K562 (cell line): ENCODE data around the gene SLC22A23. TPM values are rescaled to one million over a fixed set of nuclear protein-coding genes. Genes with fewer than 3 reads are reported as not detected.
A peak's percentile ranks its signal among the peaks of the same experiment; 100 is the strongest.

Experiments
- ARID1B ChIP-seq: fragments of 450-650 bp; IDR thresholded peaks from 2 replicates; pipeline ENCODE4 v1.6.1; 2016; ENCODE audit warnings: antibody characterized with exemption, mild to moderate bottlenecking, inconsistent platforms
- CREB5 ChIP-seq: fragments of 250-450 bp; sonication (Bioruptor Pico); IDR thresholded peaks from 2 replicates; pipeline ENCODE4 v1.5.0; 2020; ENCODE audit warnings: mild to moderate bottlenecking
- CTBP1 ChIP-seq: fragments of 450-650 bp; IDR thresholded peaks from 2 replicates; pipeline ENCODE4 v1.6.1; 2016; ENCODE audit warnings: borderline replicate concordance
- FOSL1 ChIP-seq: fragments of 200-800 bp; sonication (Bioruptor generic); conservative IDR thresholded peaks from 2 replicates; pipeline ENCODE4 v1.6.1; 2016; ENCODE audit warnings: missing genetic modification characterization, missing compliant biosample characterization
- L3MBTL2 ChIP-seq: fragments of 450-650 bp; IDR thresholded peaks from 2 replicates; pipeline ENCODE4 v1.6.1; 2016; ENCODE audit warnings: mild to moderate bottlenecking, moderate library complexity
- MEIS2 ChIP-seq: fragments of 450-650 bp; IDR thresholded peaks from 2 replicates; pipeline ENCODE4 v1.6.1; 2014; ENCODE audit warnings: mild to moderate bottlenecking; ENCODE audit not compliant: partially characterized antibody
- MXI1 ChIP-seq: IDR thresholded peaks from 2 replicates; pipeline ENCODE4 v1.6.1; 2011; ENCODE audit warnings: low read depth, mild to moderate bottlenecking, improper control_type of control experiment, low read length
- NFIC ChIP-seq: fragments of 450-650 bp; IDR thresholded peaks from 2 replicates; pipeline ENCODE4 v1.6.1; 2017; ENCODE audit warnings: mild to moderate bottlenecking, inconsistent platforms
- POLR3G ChIP-seq: IDR thresholded peaks from 2 replicates; pipeline ENCODE4 v1.6.1; 2011; ENCODE audit not compliant: insufficient read length, insufficient replicate concordance; ENCODE audit errors: extremely low read depth
- SMARCA4 ChIP-seq: fragments of 450-650 bp; IDR thresholded peaks from 2 replicates; pipeline ENCODE4 v1.6.1; 2016
- SP1 ChIP-seq: sonication (generic); formaldehyde crosslinking; IDR thresholded peaks from 2 replicates; pipeline ENCODE4 v1.8.1; 2022; ENCODE audit warnings: mild to moderate bottlenecking, missing genetic modification reagents
- THRB ChIP-seq: fragments of 450-650 bp; formaldehyde crosslinking; conservative IDR thresholded peaks from 2 replicates; pipeline ENCODE4 v1.4.0; 2022; ENCODE audit warnings: mild to moderate bottlenecking, missing genetic modification characterization
- ZBTB40 ChIP-seq, 2 experiments: fragments of 450-650 bp in 1 of 2; sonication (generic) in 1 of 2; formaldehyde crosslinking in 1 of 2; IDR thresholded peaks; 2 replicates each; pipeline versions ENCODE4 v1.7.1 to v1.9.0; 2016 to 2022; ENCODE audit warnings: inconsistent platforms in 1 of 2, mild to moderate bottlenecking in 1 of 2, missing genetic modification reagents in 1 of 2
- ZNF184 ChIP-seq: sonication (generic); formaldehyde crosslinking; IDR thresholded peaks from 2 replicates; pipeline ENCODE4 v1.5.0; 2020; ENCODE audit warnings: missing genetic modification reagents
- ZNF76 ChIP-seq: fragments of 250-450 bp; sonication (Bioruptor Pico); IDR thresholded peaks from 2 replicates; pipeline ENCODE4 v1.4.0; 2020; ENCODE audit warnings: mild to moderate bottlenecking, moderate library complexity, borderline replicate concordance
- polyA plus RNA-seq, 8 experiments: library from polyadenylated mRNA; depleted of rRNA in 4 of 8; stranded (reverse) in 5 of 8; unstranded in 3 of 8; fragments of >200 nt; fragmentation: Nextera tagmentation in 2 of 8; fragmentation: Illumina TruSeq in 1 of 8; extraction: Ambion mirVana in 2 of 8; extraction: Trizol in 1 of 8; gene quantifications; 2 replicates each; pipeline versions ENCODE4 v1.2.1 to v1.2.3, GENCODE V29; 2011 to 2014; ENCODE audit warnings: inconsistent platforms in 1 of 8, missing spikeins in 1 of 8
- total RNA-seq, 7 experiments: library from RNA; depleted of rRNA in 6 of 7; stranded (reverse); fragments of >200 nt in 6 of 7; fragmentation: Illumina TruSeq in 2 of 7; extraction: Trizol in 2 of 7; gene quantifications; 2 replicates each; pipeline versions ENCODE4 v1.2.1 to v1.2.3, GENCODE V29; 2011 to 2021; ENCODE audit warnings: low replicate concordance in 1 of 7

The SLC22A23 gene
- total and polyA plus RNA-seq, 9 of the 15 experiments (the other 6 are each of a cell fraction or from before 2014, with no cell fraction given): 0.30 to 8.7 (median 2.5) TPM

GRCh38 chr6:3349388-3350251, 107.2 kb downstream of the SLC22A23 start (continued):
- TF ChIP-seq ZBTB40 (IDR thresholded peaks at IDR 0.05) (no peak), ZBTB40 (CRISPR knock-in tag; IDR thresholded peaks at IDR 0.05) (no peak), MEIS2 (no peak), SMARCA4 (peak; percentile 45; the same call in 1 of the 2 replicates), SP1 (CRISPR knock-in tag) (no peak), MXI1 (no peak), NFIC (no peak), ARID1B (peak; percentile 29; the same call in 1 of the 2 replicates), ZNF184 (CRISPR knock-in tag) (no peak), THRB (no peak), ZNF76 (CRISPR knock-in tag) (no peak), FOSL1 (tag) (peak; percentile 37; the same call in 1 of the 2 replicates), POLR3G (no peak), L3MBTL2 (0 out of 2 replicates have a peak, but pooled peaks have one; percentile 21), CREB5 (CRISPR knock-in tag) (no peak), CTBP1 (peak; percentile 57; the same call in 1 of the 2 replicates)
